ENCODE data around the gene MTCL1. TPM values are rescaled to one million over a fixed set of nuclear protein-coding genes. Genes with fewer than 3 reads are reported as not detected.
A peak's percentile ranks its signal among the peaks of the same experiment; 100 is the strongest.

Gene MTCL1
- total and polyA plus RNA-seq, 12 donors = 0.43 to 12.5 (median 2.1) TPM

- WGBS, 4 donors = 81 to 88% (median 83%) methylated on average over 4 of the region's 4 CpGs
- intact Hi-C loops (cut with DNase I) = no loop called here
- DNase-seq = peak in 1 of 7 donors; percentile 0
- no peaks in the 10 kb centered on the region for H3K9me3 ChIP-seq (replicated peaks in 1 of 3)
- no peak for TF ChIP-seq POLR2A (IDR thresholded peaks at IDR 0.05)
- TF ChIP-seq, protein P1, sequence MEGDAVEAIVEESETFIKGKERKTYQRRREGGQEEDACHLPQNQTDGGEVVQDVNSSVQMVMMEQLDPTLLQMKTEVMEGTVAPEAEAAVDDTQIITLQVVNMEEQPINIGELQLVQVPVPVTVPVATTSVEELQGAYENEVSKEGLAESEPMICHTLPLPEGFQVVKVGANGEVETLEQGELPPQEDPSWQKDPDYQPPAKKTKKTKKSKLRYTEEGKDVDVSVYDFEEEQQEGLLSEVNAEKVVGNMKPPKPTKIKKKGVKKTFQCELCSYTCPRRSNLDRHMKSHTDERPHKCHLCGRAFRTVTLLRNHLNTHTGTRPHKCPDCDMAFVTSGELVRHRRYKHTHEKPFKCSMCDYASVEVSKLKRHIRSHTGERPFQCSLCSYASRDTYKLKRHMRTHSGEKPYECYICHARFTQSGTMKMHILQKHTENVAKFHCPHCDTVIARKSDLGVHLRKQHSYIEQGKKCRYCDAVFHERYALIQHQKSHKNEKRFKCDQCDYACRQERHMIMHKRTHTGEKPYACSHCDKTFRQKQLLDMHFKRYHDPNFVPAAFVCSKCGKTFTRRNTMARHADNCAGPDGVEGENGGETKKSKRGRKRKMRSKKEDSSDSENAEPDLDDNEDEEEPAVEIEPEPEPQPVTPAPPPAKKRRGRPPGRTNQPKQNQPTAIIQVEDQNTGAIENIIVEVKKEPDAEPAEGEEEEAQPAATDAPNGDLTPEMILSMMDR (IDR thresholded peaks at IDR 0.05) = no peak
- H3K27ac ChIP-seq = no peak overlapping the region
- no peak overlapping the region for H3K4me3 ChIP-seq
- H3K27me3 ChIP-seq = no peaks in the 10 kb centered on the region
- H3K36me3 ChIP-seq (replicated peaks in 1 of 2) = no peaks in the 10 kb centered on the region
- H3K4me1 ChIP-seq (replicated peaks in 1 of 2) = no peaks in the 10 kb centered on the region
Observed at GRCh38 chr18:8767340-8767739, 62.0 kb downstream of the MTCL1 start.

DNA sequence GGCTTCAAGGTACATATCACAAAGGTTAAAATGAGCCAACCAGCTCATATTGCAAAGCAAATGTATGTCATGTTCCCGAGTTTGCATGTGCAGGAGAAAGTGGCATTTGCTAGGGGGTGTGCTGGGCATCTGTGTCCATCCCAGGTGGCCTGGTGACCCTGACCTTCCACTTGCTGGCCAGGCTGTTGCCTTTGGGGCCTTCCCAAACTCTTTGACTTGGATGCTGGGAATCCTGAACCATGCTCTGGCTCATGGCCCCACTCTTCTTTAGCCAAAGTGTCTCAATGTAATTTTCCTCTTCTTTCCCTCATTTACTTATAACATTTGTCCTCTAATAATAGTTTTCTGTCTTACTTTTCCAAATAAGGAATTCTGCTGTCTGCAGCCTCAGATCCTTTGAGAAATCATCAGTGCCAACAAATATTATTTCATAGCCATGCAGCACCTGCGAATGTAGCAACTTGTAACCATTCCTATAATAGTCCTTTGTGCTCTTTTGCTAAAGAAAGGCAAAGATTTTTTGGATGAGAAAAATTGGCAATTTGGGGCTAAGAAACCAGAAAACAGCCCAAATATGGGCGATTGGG, 64.2 kb downstream of the MTCL1 start:
- no peak overlapping the region for H3K27ac ChIP-seq
- 88 to 98% (median 90%) methylated on average over 3 of the region's 3 CpGs for WGBS, 4 donors

DNA sequence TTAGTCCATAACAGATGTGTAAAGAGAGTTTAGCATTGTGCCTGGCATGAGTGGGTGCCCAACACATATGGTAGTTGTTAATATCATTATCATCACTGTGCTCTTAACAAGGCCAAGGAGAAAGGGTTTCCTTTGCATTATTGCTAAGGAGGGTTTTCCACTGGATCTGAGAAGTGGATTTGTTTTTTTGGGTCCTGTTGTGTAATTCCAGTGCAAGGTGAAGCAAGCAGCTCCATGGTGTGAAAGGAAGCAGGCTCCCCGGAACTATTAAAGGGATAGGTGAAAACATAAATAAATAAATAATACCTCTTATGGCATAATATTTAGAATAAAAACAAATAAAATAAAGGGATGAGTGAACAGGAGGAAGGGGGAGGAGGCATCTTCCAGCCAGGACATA, 65.3 kb downstream of the MTCL1 start:
- intact Hi-C loops (cut with DNase I) = no loop called here
- Histone ChIP-seq H3K27me3 (peaks cover 2% of the 10 kb centered on the region), H3K36me3 (replicated peaks in 1 of 2) (no peaks in the 10 kb centered on the region), H3K4me3 (no peak overlapping the region), H3K9me3 (replicated peaks in 1 of 3) (no peaks in the 10 kb centered on the region), H3K4me1 (replicated peaks in 1 of 2) (no peaks in the 10 kb centered on the region), H3K27ac (no peak overlapping the region)
- 86 to 94% (median 89%) methylated on average over 1 of the region's 1 CpG for WGBS, 4 donors
- no peak for DNase-seq
- TF ChIP-seq, protein P1 (IDR thresholded peaks at IDR 0.05) = no peak
- TF ChIP-seq POLR2A (IDR thresholded peaks at IDR 0.05) = no peak

More for the DNA sequence above, 64.2 kb downstream of the MTCL1 start:
- Histone ChIP-seq H3K36me3 (replicated peaks in 1 of 2) (no peaks in the 10 kb centered on the region), H3K27me3 (no peaks in the 10 kb centered on the region), H3K4me1 (replicated peaks in 1 of 2) (no peaks in the 10 kb centered on the region), H3K4me3 (no peak overlapping the region), H3K9me3 (replicated peaks in 1 of 3) (no peaks in the 10 kb centered on the region)
- intact Hi-C loops (cut with DNase I) = no loop called here
- TF ChIP-seq POLR2A (IDR thresholded peaks at IDR 0.05) = no peak
- TF ChIP-seq, protein P1 (IDR thresholded peaks at IDR 0.05) = no peak
- DNase-seq = no peak

DNA sequence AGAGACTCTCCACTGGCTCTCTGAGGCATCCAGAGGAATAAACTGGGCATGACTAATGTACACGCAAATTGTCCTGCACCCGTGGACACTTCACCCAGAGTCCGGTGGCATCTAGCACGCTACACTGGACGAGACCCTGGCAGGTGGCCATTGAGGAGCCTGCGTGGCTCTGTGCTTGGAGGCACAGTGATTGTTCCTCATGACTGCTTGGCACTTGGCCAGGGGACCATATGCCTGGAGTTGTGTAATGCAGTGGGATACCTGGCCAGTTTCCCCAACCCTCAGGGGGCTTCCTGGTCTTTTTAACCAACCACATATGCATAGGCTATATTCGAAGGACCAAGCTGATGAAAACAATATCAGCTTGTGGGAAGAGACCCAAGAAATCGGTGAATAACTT, 66.6 kb downstream of the MTCL1 start:
- H3K9me3 ChIP-seq (replicated peaks in 1 of 3) = no peaks in the 10 kb centered on the region
- TF ChIP-seq POLR2A (IDR thresholded peaks at IDR 0.05) = no peak
- TF ChIP-seq, protein P1 (IDR thresholded peaks at IDR 0.05) = no peak
- H3K27ac ChIP-seq = no peak overlapping the region
- intact Hi-C loops (cut with DNase I) = no loop called here
- DNase-seq = peak in 3 of 7 donors; percentile 26 to 75 (median 27)
- peaks cover 4% of the 10 kb centered on the region for H3K27me3 ChIP-seq
- H3K4me3 ChIP-seq = no peak overlapping the region
- 66 to 88% (median 75%) methylated on average over 8 of the region's 8 CpGs for WGBS, 4 donors
- no peaks in the 10 kb centered on the region for H3K4me1 ChIP-seq (replicated peaks in 1 of 2)
- H3K36me3 ChIP-seq (replicated peaks in 1 of 2) = no peaks in the 10 kb centered on the region

Measured in adrenal gland (tissue), 12 donors.